NB4 (cell line): ENCODE measurements around the gene LRRFIP1.

Experiments
- POLR2A ChIP-seq: IDR thresholded peaks from 2 replicates; pipeline ENCODE4 v1.6.1; 2011; ENCODE audit warnings: mild to moderate bottlenecking; ENCODE audit not compliant: insufficient read length; ENCODE audit errors: extremely low read depth
- TF ChIP-seq, protein P1 (sequence below): IDR thresholded peaks from one replicate; pipeline ENCODE4 v1.5.1; 2012; ENCODE audit warnings: low read depth, low read length

DNA sequence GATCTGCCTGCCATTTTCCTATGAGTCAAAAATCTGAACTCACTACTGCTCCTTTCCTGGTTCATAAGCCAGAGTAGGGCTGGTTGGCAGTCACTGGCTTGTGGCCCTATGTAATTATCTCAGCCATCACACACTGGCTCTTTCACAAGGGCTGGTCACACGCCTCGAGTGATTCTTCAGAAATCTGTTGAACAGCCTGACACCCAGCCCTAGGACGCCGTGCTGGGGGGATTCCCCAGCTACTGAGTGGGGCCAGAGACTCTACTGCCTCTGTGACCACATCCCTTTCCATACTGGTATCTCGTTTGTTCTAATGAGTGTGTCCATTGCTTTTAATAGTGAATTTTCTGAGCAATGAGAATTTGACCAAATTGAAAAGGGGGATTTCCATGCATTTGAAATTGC, 125.4 kb downstream of the LRRFIP1 start:
- TF ChIP-seq POLR2A: no peak
- TF ChIP-seq, protein P1, sequence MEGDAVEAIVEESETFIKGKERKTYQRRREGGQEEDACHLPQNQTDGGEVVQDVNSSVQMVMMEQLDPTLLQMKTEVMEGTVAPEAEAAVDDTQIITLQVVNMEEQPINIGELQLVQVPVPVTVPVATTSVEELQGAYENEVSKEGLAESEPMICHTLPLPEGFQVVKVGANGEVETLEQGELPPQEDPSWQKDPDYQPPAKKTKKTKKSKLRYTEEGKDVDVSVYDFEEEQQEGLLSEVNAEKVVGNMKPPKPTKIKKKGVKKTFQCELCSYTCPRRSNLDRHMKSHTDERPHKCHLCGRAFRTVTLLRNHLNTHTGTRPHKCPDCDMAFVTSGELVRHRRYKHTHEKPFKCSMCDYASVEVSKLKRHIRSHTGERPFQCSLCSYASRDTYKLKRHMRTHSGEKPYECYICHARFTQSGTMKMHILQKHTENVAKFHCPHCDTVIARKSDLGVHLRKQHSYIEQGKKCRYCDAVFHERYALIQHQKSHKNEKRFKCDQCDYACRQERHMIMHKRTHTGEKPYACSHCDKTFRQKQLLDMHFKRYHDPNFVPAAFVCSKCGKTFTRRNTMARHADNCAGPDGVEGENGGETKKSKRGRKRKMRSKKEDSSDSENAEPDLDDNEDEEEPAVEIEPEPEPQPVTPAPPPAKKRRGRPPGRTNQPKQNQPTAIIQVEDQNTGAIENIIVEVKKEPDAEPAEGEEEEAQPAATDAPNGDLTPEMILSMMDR: no peak
